ENCODE data around the gene TAF11. TPM values are rescaled to one million over a fixed set of nuclear protein-coding genes. Genes with fewer than 3 reads are reported as not detected.
A peak's percentile ranks its signal among the peaks of the same experiment; 100 is the strongest.

TAF11 gene
- total and polyA plus RNA-seq, 11 donors, result 14.6 to 75.7 (median 21.8) TPM

- Histone ChIP-seq H3K36me3 (peaks cover 0 to 82% (median 57%) of the 10 kb centered on the region in 9 donors), H3K27me3 (no peaks in the 10 kb centered on the region), H3K27ac (peak overlapping the region in 3 of 12 donors; percentile 73 to 77 (median 75)), H3K4me1 (peaks cover 0 to 35% (median 9%) of the 10 kb centered on the region in 12 donors), H3K4me3 (no peak overlapping the region), H3K9me3 (no peaks in the 10 kb centered on the region)
- ATAC-seq (no peak), DNase-seq (no peak)
- WGBS, 4 donors, result 82 to 84% (median 84%) methylated on average over 3 of the region's 3 CpGs
- intact Hi-C loops (cut with DNase I), result loop anchor here in 3 of 10 donors (5.0 to 10.0 kb wide), 2 partner anchors 276 to 278 kb away; partner anchors contain the start of gene TCP11 (in 3 of the 3)
- TF ChIP-seq POLR2A (IDR thresholded peaks at IDR 0.05), result no peak
These were observed 21.3 kb downstream of the TAF11 start for GRCh38 chr6:34866509-34866908.

GRCh38 chr6:34865107-34865506 lies 22.7 kb downstream of the TAF11 start:
- TF ChIP-seq CTCF (IDR thresholded peaks at IDR 0.05) (no peak), POLR2A (IDR thresholded peaks at IDR 0.05) (no peak)
- Histone ChIP-seq H3K9me3 (no peaks in the 10 kb centered on the region), H3K36me3 (peaks cover 0 to 82% (median 57%) of the 10 kb centered on the region in 9 donors), H3K27me3 (no peaks in the 10 kb centered on the region), H3K27ac (peak overlapping the region in 11 of 12 donors; percentile 47 to 87 (median 66)), H3K4me3 (peak overlapping the region in 1 of 12 donors; percentile 4), H3K4me1 (peaks cover 0 to 35% (median 9%) of the 10 kb centered on the region in 12 donors)
- ATAC-seq (peak; percentile 78 to 91 (median 85)), DNase-seq (no peak)
- intact Hi-C loops (cut with DNase I), result loop anchor here in 3 of 10 donors (5.0 to 10.0 kb wide), 2 partner anchors 277 to 280 kb away; partner anchors contain the start of gene TCP11 (in 3 of the 3)
- 22 to 35% (median 24%) methylated on average over 3 of the region's 3 CpGs for WGBS, 4 donors

- peaks cover 0 to 83% (median 63%) of the 10 kb centered on the region in 9 donors for H3K36me3 ChIP-seq
These were observed 23.8 kb downstream of the TAF11 start for GRCh38 chr6:34864007-34864406.

GRCh38 chr6:34860776-34861175 lies 27.1 kb downstream of the TAF11 start:
- no peak for TF ChIP-seq CTCF (IDR thresholded peaks at IDR 0.05)
- no peak for TF ChIP-seq POLR2A (IDR thresholded peaks at IDR 0.05)
- intact Hi-C loops (cut with DNase I), result loop anchor here in 2 of 10 donors (10.0 kb wide), 1 partner anchor 284 kb away; the partner anchor contains the start of gene TCP11 (in 2 of the 2)
- Histone ChIP-seq H3K9me3 (no peaks in the 10 kb centered on the region), H3K4me1 (peaks cover 0 to 25% (median 8%) of the 10 kb centered on the region in 12 donors), H3K36me3 (peaks cover 0 to 87% (median 74%) of the 10 kb centered on the region in 9 donors), H3K27ac (no peak overlapping the region), H3K4me3 (no peak overlapping the region), H3K27me3 (no peaks in the 10 kb centered on the region)
- WGBS, 4 donors, result 79 to 89% (median 84%) methylated on average over 1 of the region's 1 CpG
- ATAC-seq (no peak), DNase-seq (no peak)

More at GRCh38 chr6:34864007-34864406, 23.8 kb downstream of the TAF11 start:
- ATAC-seq (peak; percentile 36 to 55 (median 45)), DNase-seq (no peak)
- Histone ChIP-seq H3K27me3 (no peaks in the 10 kb centered on the region), H3K4me1 (peaks cover 0 to 35% (median 9%) of the 10 kb centered on the region in 12 donors), H3K4me3 (no peak overlapping the region), H3K27ac (peak overlapping the region in 11 of 12 donors; percentile 47 to 87 (median 66)), H3K9me3 (no peaks in the 10 kb centered on the region)
- 52 to 70% (median 59%) methylated on average over 4 of the region's 4 CpGs for WGBS, 4 donors
- TF ChIP-seq CTCF (IDR thresholded peaks at IDR 0.05) (no peak), POLR2A (IDR thresholded peaks at IDR 0.05) (no peak)
- intact Hi-C loops (cut with DNase I), result loop anchor here in 2 of 10 donors (10.0 kb wide), 1 partner anchor 281 kb away; the partner anchor contains the start of gene TCP11 (in 2 of the 2)

Measured in heart left ventricle (tissue), 16 donors.